ENCODE results near the gene ELOA.

The ELOA gene

GRCh38 chr1:23748016-23748415 lies 4.7 kb downstream of the ELOA start:
- no peak overlapping the region for H4K8ac ChIP-seq (ENCODE audit: low read length)
- no peak overlapping the region for H4K91ac ChIP-seq (ENCODE audit: low read length)
- H2AK5ac ChIP-seq (ENCODE audit: low read length, severe bottlenecking): no peak overlapping the region
- H2BK15ac ChIP-seq (ENCODE audit: low read depth, poor library complexity, severe bottlenecking): no peak overlapping the region
- no peak overlapping the region for H3K4me3 ChIP-seq (ENCODE audit: insufficient read depth in 1 of 2, low read depth in 1 of 2, low read length in 2 of 2)
- 90% methylated on average over 3 of the region's 3 CpGs for WGBS
- no peak overlapping the region for H2BK12ac ChIP-seq (ENCODE audit: low read length in 2 of 2)
- H3K36me3 ChIP-seq (ENCODE audit: control insufficient read depth in 1 of 2, insufficient read depth in 2 of 2, low read depth in 1 of 2, low read length in 2 of 2): peaks cover 33 to 49% of the 10 kb centered on the region in 2 experiments
- no peak overlapping the region for H3K27ac ChIP-seq (ENCODE audit: low read length, poor library complexity, severe bottlenecking)
- H3K9ac ChIP-seq (ENCODE audit: low read length): no peak overlapping the region
- H3K4me2 ChIP-seq (ENCODE audit: low read length, poor library complexity, severe bottlenecking): no peak overlapping the region
- H3K4me1 ChIP-seq (ENCODE audit: control insufficient read depth, insufficient read depth, low read depth, low read length): peaks cover 2% of the 10 kb centered on the region
- H3K4ac ChIP-seq (ENCODE audit: low read depth in 1 of 2, low read length in 2 of 2): no peak overlapping the region
- no peaks in the 10 kb centered on the region for H3K9me3 ChIP-seq (ENCODE audit: control insufficient read depth, low read length)
- no peak overlapping the region for H2AFZ ChIP-seq (ENCODE audit: low read depth, low read length)
- no peak overlapping the region for H2BK5ac ChIP-seq (ENCODE audit: low read depth, low read length, poor library complexity, severe bottlenecking)
- no peak overlapping the region for H3K23ac ChIP-seq (ENCODE audit: low read length in 2 of 2)
- H3K18ac ChIP-seq (ENCODE audit: low read depth in 1 of 2, low read length in 2 of 2): no peak overlapping the region
- H2BK120ac ChIP-seq (ENCODE audit: low read depth, low read length): no peak overlapping the region
- DNase-seq: no peak
- H3K27me3 ChIP-seq (ENCODE audit: control insufficient read depth in 1 of 2, insufficient read depth in 1 of 2, low read length in 2 of 2): no peaks in the 10 kb centered on the region
- peaks cover 21% of the 10 kb centered on the region for H3K79me1 ChIP-seq (replicated peaks; ENCODE audit: low read length, poor library complexity, severe bottlenecking)
- no peak overlapping the region for H3K14ac ChIP-seq (ENCODE audit: low read length in 2 of 2)

DNA sequence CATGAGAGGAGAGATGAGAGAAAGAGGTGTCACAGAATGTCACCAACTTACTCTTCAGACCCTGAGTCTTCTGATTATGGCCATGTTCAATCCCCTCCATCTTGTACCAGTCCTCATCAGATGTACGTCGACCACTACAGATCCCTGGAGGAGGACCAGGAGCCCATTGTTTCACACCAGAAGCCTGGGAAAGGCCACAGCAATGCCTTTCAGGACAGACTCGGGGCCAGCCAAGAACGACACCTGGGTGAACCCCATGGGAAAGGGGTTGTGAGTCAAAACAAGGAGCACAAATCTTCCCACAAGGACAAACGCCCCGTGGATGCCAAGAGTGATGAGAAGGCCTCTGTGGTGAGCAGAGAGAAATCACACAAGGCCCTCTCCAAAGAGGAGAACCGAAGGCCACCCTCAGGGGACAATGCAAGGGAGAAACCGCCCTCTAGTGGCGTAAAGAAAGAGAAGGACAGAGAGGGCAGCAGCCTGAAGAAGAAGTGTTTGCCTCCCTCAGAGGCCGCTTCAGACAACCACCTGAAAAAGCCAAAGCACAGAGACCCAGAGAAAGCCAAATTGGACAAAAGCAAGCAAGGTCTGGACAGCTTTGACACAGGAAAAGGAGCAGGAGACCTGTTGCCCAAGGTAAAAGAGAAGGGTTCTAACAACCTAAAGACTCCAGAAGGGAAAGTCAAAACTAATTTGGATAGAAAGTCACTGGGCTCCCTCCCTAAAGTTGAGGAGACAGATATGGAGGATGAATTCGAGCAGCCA lies 8.0 kb downstream of the ELOA start:
- H3K4me3 ChIP-seq (ENCODE audit: insufficient read depth in 1 of 2, low read depth in 1 of 2, low read length in 2 of 2): no peak overlapping the region
- no peak overlapping the region for H2BK15ac ChIP-seq (ENCODE audit: low read depth, poor library complexity, severe bottlenecking)
- H3K14ac ChIP-seq (ENCODE audit: low read length in 2 of 2): no peak overlapping the region
- H4K8ac ChIP-seq (ENCODE audit: low read length): no peak overlapping the region
- peak; percentile 74 for DNase-seq
- H3K18ac ChIP-seq (ENCODE audit: low read depth in 1 of 2, low read length in 2 of 2): no peak overlapping the region
- H2BK5ac ChIP-seq (ENCODE audit: low read depth, low read length, poor library complexity, severe bottlenecking): no peak overlapping the region
- no peak overlapping the region for H2BK12ac ChIP-seq (ENCODE audit: low read length in 2 of 2)
- H3K4me2 ChIP-seq (ENCODE audit: low read length, poor library complexity, severe bottlenecking): no peak overlapping the region
- peak overlapping the region in 1 of 2 experiments; percentile 21 for H3K4ac ChIP-seq (ENCODE audit: low read depth in 1 of 2, low read length in 2 of 2)
- H2AFZ ChIP-seq (ENCODE audit: low read depth, low read length): no peak overlapping the region
- H2AK5ac ChIP-seq (ENCODE audit: low read length, severe bottlenecking): peak overlapping the region; percentile 18
- WGBS: 70% methylated on average over 11 of the region's 11 CpGs
- H4K91ac ChIP-seq (ENCODE audit: low read length): no peak overlapping the region
- no peak overlapping the region for H2BK120ac ChIP-seq (ENCODE audit: low read depth, low read length)
- peaks cover 29% of the 10 kb centered on the region for H3K79me1 ChIP-seq (replicated peaks; ENCODE audit: low read length, poor library complexity, severe bottlenecking)
- H3K27me3 ChIP-seq (ENCODE audit: control insufficient read depth in 1 of 2, insufficient read depth in 1 of 2, low read length in 2 of 2): no peaks in the 10 kb centered on the region
- no peak overlapping the region for H3K27ac ChIP-seq (ENCODE audit: low read length, poor library complexity, severe bottlenecking)
- no peaks in the 10 kb centered on the region for H3K9me3 ChIP-seq (ENCODE audit: control insufficient read depth, low read length)
- no peak overlapping the region for H3K23ac ChIP-seq (ENCODE audit: low read length in 2 of 2)
- peaks cover 8% of the 10 kb centered on the region for H3K4me1 ChIP-seq (ENCODE audit: control insufficient read depth, insufficient read depth, low read depth, low read length)
- H3K9ac ChIP-seq (ENCODE audit: low read length): peak overlapping the region; percentile 0
- peaks cover 50 to 78% of the 10 kb centered on the region in 2 experiments for H3K36me3 ChIP-seq (ENCODE audit: control insufficient read depth in 1 of 2, insufficient read depth in 2 of 2, low read depth in 1 of 2, low read length in 2 of 2)

DNA sequence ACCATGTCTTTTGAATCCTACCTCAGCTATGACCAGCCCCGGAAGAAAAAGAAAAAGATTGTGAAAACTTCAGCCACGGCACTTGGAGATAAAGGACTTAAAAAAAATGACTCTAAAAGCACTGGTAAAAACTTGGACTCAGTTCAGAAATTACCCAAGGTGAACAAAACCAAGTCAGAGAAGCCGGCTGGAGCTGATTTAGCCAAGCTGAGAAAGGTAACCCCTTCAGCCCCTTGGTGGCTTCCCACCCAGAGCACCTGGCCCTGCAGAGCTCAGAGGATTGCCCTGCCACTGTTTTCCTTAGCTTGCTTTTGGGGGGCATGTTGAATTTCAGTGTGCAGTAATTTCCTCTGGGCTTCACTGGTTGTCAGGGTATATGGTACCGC lies 8.5 kb downstream of the ELOA start:
- H3K18ac ChIP-seq (ENCODE audit: low read depth in 1 of 2, low read length in 2 of 2): no peak overlapping the region
- H3K79me1 ChIP-seq (replicated peaks; ENCODE audit: low read length, poor library complexity, severe bottlenecking): peaks cover 29% of the 10 kb centered on the region
- H3K14ac ChIP-seq (ENCODE audit: low read length in 2 of 2): no peak overlapping the region
- no peak for DNase-seq
- H3K4me3 ChIP-seq (ENCODE audit: insufficient read depth in 1 of 2, low read depth in 1 of 2, low read length in 2 of 2): no peak overlapping the region
- no peak overlapping the region for H4K8ac ChIP-seq (ENCODE audit: low read length)
- 96% methylated on average over 4 of the region's 4 CpGs for WGBS
- H3K4me1 ChIP-seq (ENCODE audit: control insufficient read depth, insufficient read depth, low read depth, low read length): peaks cover 12% of the 10 kb centered on the region
- no peak overlapping the region for H2BK12ac ChIP-seq (ENCODE audit: low read length in 2 of 2)
- H3K4ac ChIP-seq (ENCODE audit: low read depth in 1 of 2, low read length in 2 of 2): peak overlapping the region in 1 of 2 experiments; percentile 18
- H2BK120ac ChIP-seq (ENCODE audit: low read depth, low read length): no peak overlapping the region
- H3K36me3 ChIP-seq (ENCODE audit: control insufficient read depth in 1 of 2, insufficient read depth in 2 of 2, low read depth in 1 of 2, low read length in 2 of 2): peaks cover 52 to 80% of the 10 kb centered on the region in 2 experiments
- no peak overlapping the region for H2BK5ac ChIP-seq (ENCODE audit: low read depth, low read length, poor library complexity, severe bottlenecking)
- H2AK5ac ChIP-seq (ENCODE audit: low read length, severe bottlenecking): no peak overlapping the region
- H3K9ac ChIP-seq (ENCODE audit: low read length): no peak overlapping the region
- no peak overlapping the region for H3K4me2 ChIP-seq (ENCODE audit: low read length, poor library complexity, severe bottlenecking)
- no peak overlapping the region for H3K23ac ChIP-seq (ENCODE audit: low read length in 2 of 2)
- no peak overlapping the region for H3K27ac ChIP-seq (ENCODE audit: low read length, poor library complexity, severe bottlenecking)
- no peak overlapping the region for H4K91ac ChIP-seq (ENCODE audit: low read length)
- no peaks in the 10 kb centered on the region for H3K27me3 ChIP-seq (ENCODE audit: control insufficient read depth in 1 of 2, insufficient read depth in 1 of 2, low read length in 2 of 2)
- H2BK15ac ChIP-seq (ENCODE audit: low read depth, poor library complexity, severe bottlenecking): no peak overlapping the region
- no peaks in the 10 kb centered on the region for H3K9me3 ChIP-seq (ENCODE audit: control insufficient read depth, low read length)
- H2AFZ ChIP-seq (ENCODE audit: low read depth, low read length): no peak overlapping the region

DNA sequence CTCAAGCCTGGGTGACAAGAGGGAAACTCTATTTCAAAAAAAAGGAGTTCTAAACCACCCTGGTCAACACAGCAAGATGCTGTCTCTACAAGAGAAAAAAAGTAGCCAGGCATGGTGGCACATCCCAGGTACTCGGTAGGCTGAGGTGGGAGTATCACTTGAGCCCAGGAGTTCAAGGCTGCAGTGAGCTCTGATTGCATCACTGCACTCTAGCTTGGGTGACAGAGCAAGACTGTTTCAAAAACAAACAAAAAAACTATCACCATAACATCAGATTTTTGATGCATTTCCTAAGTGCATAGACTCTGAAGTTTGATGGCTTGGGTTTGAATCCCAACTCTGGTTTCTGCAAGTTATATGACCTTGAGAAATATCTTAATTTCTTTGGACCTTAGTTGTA lies 9.6 kb downstream of the ELOA start:
- 100% methylated on average over 1 of the region's 1 CpG for whole genome bisulfite sequencing
- Histone ChIP-seq H3K27me3 (ENCODE audit: control insufficient read depth in 1 of 2, insufficient read depth in 1 of 2, low read length in 2 of 2) (no peaks in the 10 kb centered on the region), H3K4ac (ENCODE audit: low read depth in 1 of 2, low read length in 2 of 2) (no peak overlapping the region), H3K4me1 (ENCODE audit: control insufficient read depth, insufficient read depth, low read depth, low read length) (peaks cover 14% of the 10 kb centered on the region), H4K91ac (ENCODE audit: low read length) (no peak overlapping the region), H3K23ac (ENCODE audit: low read length in 2 of 2) (no peak overlapping the region), H2AK5ac (ENCODE audit: low read length, severe bottlenecking) (no peak overlapping the region), H3K18ac (ENCODE audit: low read depth in 1 of 2, low read length in 2 of 2) (no peak overlapping the region), H2BK5ac (ENCODE audit: low read depth, low read length, poor library complexity, severe bottlenecking) (no peak overlapping the region), H3K14ac (ENCODE audit: low read length in 2 of 2) (no peak overlapping the region), H3K9me3 (ENCODE audit: control insufficient read depth, low read length) (no peaks in the 10 kb centered on the region), H2BK120ac (ENCODE audit: low read depth, low read length) (no peak overlapping the region), H2AFZ (ENCODE audit: low read depth, low read length) (no peak overlapping the region), H3K79me1 (replicated peaks; ENCODE audit: low read length, poor library complexity, severe bottlenecking) (peaks cover 29% of the 10 kb centered on the region), H2BK15ac (ENCODE audit: low read depth, poor library complexity, severe bottlenecking) (no peak overlapping the region), H4K8ac (ENCODE audit: low read length) (no peak overlapping the region), H2BK12ac (ENCODE audit: low read length in 2 of 2) (no peak overlapping the region), H3K36me3 (ENCODE audit: control insufficient read depth in 1 of 2, insufficient read depth in 2 of 2, low read depth in 1 of 2, low read length in 2 of 2) (peaks cover 62 to 84% of the 10 kb centered on the region in 2 experiments), H3K4me3 (ENCODE audit: insufficient read depth in 1 of 2, low read depth in 1 of 2, low read length in 2 of 2) (no peak overlapping the region), H3K4me2 (ENCODE audit: low read length, poor library complexity, severe bottlenecking) (no peak overlapping the region), H3K27ac (ENCODE audit: low read length, poor library complexity, severe bottlenecking) (no peak overlapping the region), H3K9ac (ENCODE audit: low read length) (no peak overlapping the region)
- no peak for DNase-seq
